ENCODE measurements around the gene CALML3. TPM values are rescaled to one million over a fixed set of nuclear protein-coding genes. Genes with fewer than 3 reads are reported as not detected.
A peak's percentile ranks its signal among the peaks of the same experiment; 100 is the strongest.

The CALML3 gene
- total and polyA plus RNA-seq, 12 donors = 0.04 TPM; not detected in 11

- 68 to 71% methylated on average over 10 of the region's 10 CpGs for WGBS, 2 donors
- peak in 4 of 8 donors; percentile 17 to 57 (median 34) for ATAC-seq
- no peak for TF ChIP-seq CTCF (IDR thresholded peaks at IDR 0.05)
- Histone ChIP-seq H3K9me3 (peaks cover 0 to 3% (median 0%) of the 10 kb centered on the region in 11 donors), H3K36me3 (no peaks in the 10 kb centered on the region), H3K27me3 (no peaks in the 10 kb centered on the region), H3K4me1 (peaks cover 0 to 30% (median 7%) of the 10 kb centered on the region in 9 donors), H3K27ac (peak overlapping the region in 1 of 10 donors; percentile 39), H3K4me3 (no peak overlapping the region)
- DNase-seq = peak in 1 of 2 donors; percentile 43
- intact Hi-C loops (cut with DNase I) = loop anchor here in 3 of 10 donors (5.0 to 10.0 kb wide), 3 partner anchors 69 to 93 kb away; no protein-coding TSS in a partner anchor
Measured at GRCh38 chr10:5531558-5532306, 7.0 kb downstream of the CALML3 start.

GRCh38 chr10:5532307-5532605 lies 7.5 kb downstream of the CALML3 start:
- no peak overlapping the region for H3K4me3 ChIP-seq
- peaks cover 0 to 3% (median 0%) of the 10 kb centered on the region in 11 donors for H3K9me3 ChIP-seq
- 89 to 92% methylated on average over 10 of the region's 10 CpGs for WGBS, 2 donors
- peak overlapping the region in 1 of 10 donors; percentile 39 for H3K27ac ChIP-seq
- no peak for TF ChIP-seq CTCF (IDR thresholded peaks at IDR 0.05)
- intact Hi-C loops (cut with DNase I) = loop anchor here in 3 of 10 donors (5.0 to 10.0 kb wide), 3 partner anchors 70 to 93 kb away; no protein-coding TSS in a partner anchor
- no peaks in the 10 kb centered on the region for H3K27me3 ChIP-seq
- DNase-seq = no peak
- ATAC-seq = no peak
- no peaks in the 10 kb centered on the region for H3K36me3 ChIP-seq
- peaks cover 0 to 30% (median 7%) of the 10 kb centered on the region in 9 donors for H3K4me1 ChIP-seq

- no peak for TF ChIP-seq CTCF (IDR thresholded peaks at IDR 0.05)
- 97 to 98% methylated on average over 6 of the region's 6 CpGs for WGBS, 2 donors
- intact Hi-C loops (cut with DNase I) = loop anchor here in 3 of 10 donors (5.0 to 10.0 kb wide), 3 partner anchors 70 to 92 kb away; no protein-coding TSS in a partner anchor
- Histone ChIP-seq H3K27ac (peak overlapping the region in 1 of 10 donors; percentile 39), H3K36me3 (no peaks in the 10 kb centered on the region), H3K9me3 (peaks cover 0 to 3% (median 0%) of the 10 kb centered on the region in 11 donors), H3K27me3 (no peaks in the 10 kb centered on the region), H3K4me3 (no peak overlapping the region), H3K4me1 (peaks cover 0 to 30% (median 7%) of the 10 kb centered on the region in 9 donors)
- DNase-seq (no peak), ATAC-seq (no peak)
Measured at GRCh38 chr10:5532618-5533097, 7.9 kb downstream of the CALML3 start.

- no peak for DNase-seq
- H3K4me1 ChIP-seq = peaks cover 0 to 30% (median 7%) of the 10 kb centered on the region in 9 donors
- intact Hi-C loops (cut with DNase I) = loop anchor here in 3 of 10 donors (5.0 to 10.0 kb wide), 3 partner anchors 71 to 92 kb away; no protein-coding TSS in a partner anchor
Measured at GRCh38 chr10:5533098-5533731, 8.5 kb downstream of the CALML3 start.

More at GRCh38 chr10:5533098-5533731, 8.5 kb downstream of the CALML3 start:
- no peak for TF ChIP-seq CTCF (IDR thresholded peaks at IDR 0.05)
- H3K27ac ChIP-seq = peak overlapping the region in 1 of 10 donors; percentile 4
- WGBS, 2 donors = 91 to 95% methylated on average over 21 of the region's 21 CpGs
- H3K36me3 ChIP-seq = no peaks in the 10 kb centered on the region
- peaks cover 0 to 3% (median 0%) of the 10 kb centered on the region in 11 donors for H3K9me3 ChIP-seq
- H3K27me3 ChIP-seq = no peaks in the 10 kb centered on the region
- ATAC-seq = no peak
- H3K4me3 ChIP-seq = no peak overlapping the region

Measured in heart right ventricle (tissue), 16 donors.